SK-N-SH (cell line): ENCODE measurements around the gene EME2.

ENCODE experiments used
- CTCF ChIP-seq: fragments of 200-600 bp; sonication (generic); IDR thresholded peaks from 2 replicates; pipeline ENCODE4 v1.6.1; 2017; ENCODE audit warnings: antibody characterized with exemption, mild to moderate bottlenecking, moderate library complexity
- EP300 ChIP-seq, 2 experiments: IDR thresholded peaks; 2 replicates each; pipeline versions ENCODE4 v1.4.0 to v1.6.1; 2012; ENCODE audit warnings: borderline replicate concordance in 1 of 2, low read depth in 1 of 2, low read length in 1 of 2
- FOXM1 ChIP-seq: IDR thresholded peaks from 2 replicates; pipeline ENCODE4 v1.4.0; 2012; ENCODE audit warnings: low read depth, mild to moderate bottlenecking
- NFIC ChIP-seq: IDR thresholded peaks from 2 replicates; pipeline ENCODE4 v1.4.0; 2012; ENCODE audit warnings: borderline replicate concordance
- NRF1 ChIP-seq: IDR thresholded peaks from 2 replicates; pipeline ENCODE4 v1.6.1; 2012; ENCODE audit warnings: low read depth, mild to moderate bottlenecking, low read length
- TCF12 ChIP-seq: IDR thresholded peaks from 2 replicates; pipeline ENCODE4 v1.4.0; 2012
- USF1 ChIP-seq: IDR thresholded peaks from 2 replicates; pipeline ENCODE4 v1.4.0; 2012; ENCODE audit warnings: low read depth, borderline replicate concordance
- ZBTB33 ChIP-seq: IDR thresholded peaks from 2 replicates; pipeline ENCODE4 v1.4.0; 2012; ENCODE audit warnings: low read depth, borderline replicate concordance

GRCh38 chr16:1763521-1764511 lies 8.8 kb upstream of the EME2 start:
- TF ChIP-seq CTCF (peak; percentile 40), ZBTB33 (no peak), NRF1 (no peak), TCF12 (no peak), FOXM1 (no peak), USF1 (no peak), NFIC (no peak), EP300 (IDR thresholded peaks at IDR 0.05; ENCODE audit: borderline replicate concordance in 1 of 2, low read depth in 1 of 2, low read length in 1 of 2) (no peak)
